ENCODE results near the gene SLC11A1.

SLC11A1 gene, protein sequence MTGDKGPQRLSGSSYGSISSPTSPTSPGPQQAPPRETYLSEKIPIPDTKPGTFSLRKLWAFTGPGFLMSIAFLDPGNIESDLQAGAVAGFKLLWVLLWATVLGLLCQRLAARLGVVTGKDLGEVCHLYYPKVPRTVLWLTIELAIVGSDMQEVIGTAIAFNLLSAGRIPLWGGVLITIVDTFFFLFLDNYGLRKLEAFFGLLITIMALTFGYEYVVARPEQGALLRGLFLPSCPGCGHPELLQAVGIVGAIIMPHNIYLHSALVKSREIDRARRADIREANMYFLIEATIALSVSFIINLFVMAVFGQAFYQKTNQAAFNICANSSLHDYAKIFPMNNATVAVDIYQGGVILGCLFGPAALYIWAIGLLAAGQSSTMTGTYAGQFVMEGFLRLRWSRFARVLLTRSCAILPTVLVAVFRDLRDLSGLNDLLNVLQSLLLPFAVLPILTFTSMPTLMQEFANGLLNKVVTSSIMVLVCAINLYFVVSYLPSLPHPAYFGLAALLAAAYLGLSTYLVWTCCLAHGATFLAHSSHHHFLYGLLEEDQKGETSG

GRCh38 chr2:218381916-218382366 is at the start of gene SLC11A1:
TSS of gene SLC11A1 (plus strand) at chr2:218382273. CDS start at chr2:218382369, 96 bp downstream.
- DNase-seq (ENCODE audit: low read depth), result no peak

DNA sequence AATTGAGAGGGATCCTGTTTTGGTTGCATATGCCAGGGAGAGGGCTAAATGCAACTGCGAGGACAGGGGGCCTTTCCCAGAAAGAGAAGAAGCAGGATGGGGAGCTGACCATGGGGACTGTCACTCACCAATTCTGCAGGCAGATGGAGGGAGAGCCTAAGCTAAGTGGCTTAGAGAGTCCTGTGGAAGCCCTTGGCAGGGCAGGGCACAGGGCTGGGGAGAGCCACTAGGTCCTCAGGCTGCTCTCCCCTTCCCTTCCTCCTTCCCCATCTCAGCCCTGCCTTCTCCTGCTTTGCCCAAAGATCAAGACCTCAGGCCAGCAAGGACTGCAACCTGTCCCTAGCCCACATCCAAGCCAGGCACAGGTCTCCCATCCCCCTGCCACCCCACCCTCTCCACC is 49.8 kb upstream of the SLC11A1 start:
- H3K4me3 ChIP-seq (ENCODE audit: low read length), result no peak overlapping the region
- no peak for TF ChIP-seq CTCF (conservative IDR thresholded peaks at IDR 0.05; ENCODE audit: low read length)
- no peak for DNase-seq (ENCODE audit: low read depth)

More at GRCh38 chr2:218381916-218382366, at the start of gene SLC11A1:
- TF ChIP-seq CTCF (conservative IDR thresholded peaks at IDR 0.05; ENCODE audit: low read length), result no peak
- H3K4me3 ChIP-seq (ENCODE audit: low read length), result no peak within 1 kb of the TSS

GRCh38 chr2:218332920-218333645 is 49.0 kb upstream of the SLC11A1 start:
- no peak for DNase-seq (ENCODE audit: low read depth)
- H3K4me3 ChIP-seq (ENCODE audit: low read length), result no peak overlapping the region
- no peak for TF ChIP-seq CTCF (conservative IDR thresholded peaks at IDR 0.05; ENCODE audit: low read length)

- DNase-seq (ENCODE audit: low read depth), result no peak
- no peak for TF ChIP-seq CTCF (conservative IDR thresholded peaks at IDR 0.05; ENCODE audit: low read length)
- H3K4me3 ChIP-seq (ENCODE audit: low read length), result no peak overlapping the region
Observed at GRCh38 chr2:218334531-218334930, 47.5 kb upstream of the SLC11A1 start.

- H3K4me3 ChIP-seq (ENCODE audit: low read length), result no peak overlapping the region
- no peak for TF ChIP-seq CTCF (conservative IDR thresholded peaks at IDR 0.05; ENCODE audit: low read length)
- DNase-seq (ENCODE audit: low read depth), result no peak
Observed at GRCh38 chr2:218340656-218341055, 41.4 kb upstream of the SLC11A1 start.

DNA sequence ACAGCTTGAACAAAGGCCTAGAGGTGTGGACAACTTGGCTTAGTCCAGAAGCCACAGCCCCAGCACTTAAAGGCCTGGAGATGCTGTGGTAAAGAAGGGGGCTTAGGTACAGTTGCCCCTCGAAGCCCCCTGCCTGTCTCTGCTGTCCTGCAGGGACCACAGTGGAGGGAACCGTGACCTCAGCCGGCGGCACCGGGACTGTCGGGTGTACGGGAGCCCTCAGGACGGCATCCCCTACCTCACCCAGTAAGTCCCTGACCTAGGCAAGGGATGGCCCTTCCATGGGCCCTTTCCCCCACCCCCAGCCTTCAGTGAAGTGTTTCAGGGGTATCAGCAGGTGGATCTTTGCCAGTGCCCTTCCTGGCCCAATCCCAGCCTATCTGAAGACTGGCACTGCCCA is 40.7 kb upstream of the SLC11A1 start:
- no peak for DNase-seq (ENCODE audit: low read depth)
- no peak overlapping the region for H3K4me3 ChIP-seq (ENCODE audit: low read length)
- no peak for TF ChIP-seq CTCF (conservative IDR thresholded peaks at IDR 0.05; ENCODE audit: low read length)

Data from AG10803 (cell line).